Coronary artery (tissue), 2 donors: ENCODE measurements around the gene KY.

Experiments used
- DNase-seq: peaks from one replicate; pipeline ENCODE4 v3.0.0-alpha.2; 2017; ENCODE audit warnings: low spot score
- H3K27ac ChIP-seq, 2 donors: fragments of 200-600 bp; sonication (generic); one replicate each; pipeline ENCODE4 v1.5.1; 2016 to 2019
- H3K4me3 ChIP-seq: fragments of 200-600 bp; sonication (generic); 2 replicates; pipeline ENCODE4 v1.5.1; 2016; ENCODE audit warnings: mild to moderate bottlenecking, moderate library complexity
- TF ChIP-seq, protein P1 (sequence below): fragments of 200-600 bp; sonication (generic); IDR thresholded peaks from one replicate; pipeline ENCODE4 v1.5.1; 2019; ENCODE audit warnings: antibody characterized with exemption

KY gene

DNA sequence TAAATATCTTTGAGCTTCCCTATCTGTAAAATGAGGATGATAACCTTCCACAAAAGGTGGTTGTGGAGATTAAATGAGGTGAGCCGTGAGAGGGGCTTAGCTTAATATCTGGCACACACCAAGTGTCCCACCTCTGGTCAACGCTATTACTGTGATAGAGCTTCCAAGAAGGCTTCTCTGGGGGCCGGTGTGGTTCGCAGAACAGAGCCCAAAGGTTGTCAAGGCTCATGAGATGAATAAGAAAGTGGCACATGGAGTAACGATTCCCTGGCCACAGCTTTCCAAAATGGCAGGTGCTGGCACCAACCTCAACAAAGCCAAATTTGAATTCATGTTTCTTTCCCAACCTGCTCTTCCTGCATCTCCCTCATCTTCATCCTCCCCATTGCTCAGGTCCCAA is 10.4 kb downstream of the KY start:
- Histone ChIP-seq H3K27ac (no peak overlapping the region), H3K4me3 (no peak overlapping the region)
- DNase-seq = no peak
- TF ChIP-seq, protein P1, sequence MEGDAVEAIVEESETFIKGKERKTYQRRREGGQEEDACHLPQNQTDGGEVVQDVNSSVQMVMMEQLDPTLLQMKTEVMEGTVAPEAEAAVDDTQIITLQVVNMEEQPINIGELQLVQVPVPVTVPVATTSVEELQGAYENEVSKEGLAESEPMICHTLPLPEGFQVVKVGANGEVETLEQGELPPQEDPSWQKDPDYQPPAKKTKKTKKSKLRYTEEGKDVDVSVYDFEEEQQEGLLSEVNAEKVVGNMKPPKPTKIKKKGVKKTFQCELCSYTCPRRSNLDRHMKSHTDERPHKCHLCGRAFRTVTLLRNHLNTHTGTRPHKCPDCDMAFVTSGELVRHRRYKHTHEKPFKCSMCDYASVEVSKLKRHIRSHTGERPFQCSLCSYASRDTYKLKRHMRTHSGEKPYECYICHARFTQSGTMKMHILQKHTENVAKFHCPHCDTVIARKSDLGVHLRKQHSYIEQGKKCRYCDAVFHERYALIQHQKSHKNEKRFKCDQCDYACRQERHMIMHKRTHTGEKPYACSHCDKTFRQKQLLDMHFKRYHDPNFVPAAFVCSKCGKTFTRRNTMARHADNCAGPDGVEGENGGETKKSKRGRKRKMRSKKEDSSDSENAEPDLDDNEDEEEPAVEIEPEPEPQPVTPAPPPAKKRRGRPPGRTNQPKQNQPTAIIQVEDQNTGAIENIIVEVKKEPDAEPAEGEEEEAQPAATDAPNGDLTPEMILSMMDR = no peak

DNA sequence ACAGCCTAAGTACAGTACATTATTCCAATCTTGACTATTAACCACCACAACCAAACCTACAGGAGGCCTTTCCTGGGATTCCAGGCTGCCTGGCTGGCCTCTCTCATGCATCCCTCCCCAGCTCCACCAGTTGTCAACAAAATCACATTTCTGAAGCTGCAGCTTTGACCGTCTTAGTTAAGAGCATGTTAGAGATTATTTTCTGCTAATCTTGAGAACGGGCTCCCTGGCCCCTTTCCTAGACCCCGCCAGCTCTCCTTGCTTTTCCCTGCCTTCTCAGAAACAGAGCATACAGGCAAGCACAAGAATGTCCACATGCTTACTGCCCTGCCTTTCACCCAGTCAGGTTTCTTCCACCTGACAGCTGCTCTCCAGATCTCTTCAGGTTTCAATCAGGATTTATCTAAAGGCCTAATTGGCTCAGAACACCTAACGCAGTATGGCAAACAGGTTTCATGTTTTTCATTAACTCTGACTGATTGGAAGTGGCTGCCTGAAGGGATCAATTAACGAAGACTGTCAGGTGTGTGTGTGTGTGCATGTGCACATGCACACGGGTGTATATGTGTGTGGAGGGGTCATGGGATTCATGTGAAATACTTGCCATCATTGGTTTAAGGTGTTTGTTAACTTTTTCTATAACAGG is 12.3 kb downstream of the KY start:
- peak; percentile 26 for DNase-seq
- Histone ChIP-seq H3K4me3 (no peak overlapping the region), H3K27ac (no peak overlapping the region)
- TF ChIP-seq, protein P1 = no peak

DNA sequence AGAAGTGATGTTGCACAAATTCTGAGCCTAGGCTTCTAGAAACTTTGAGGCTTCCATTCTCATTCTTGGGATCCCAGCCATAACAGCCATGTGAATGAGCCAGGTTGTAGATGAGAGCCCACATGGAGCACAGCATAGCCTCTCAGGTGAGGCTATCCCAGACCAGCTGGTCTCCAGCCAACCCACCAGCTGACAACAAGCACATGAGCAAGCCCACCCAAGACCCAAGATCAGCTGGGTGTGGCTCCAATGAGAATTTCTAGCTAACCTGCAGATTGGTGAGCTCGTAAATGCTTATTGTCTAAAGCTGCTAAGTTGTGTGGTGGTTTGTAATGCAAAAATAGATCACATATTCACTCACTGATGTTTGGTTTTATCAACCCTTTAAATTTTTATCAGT is 14.4 kb downstream of the KY start:
- TF ChIP-seq, protein P1 = no peak
- H3K4me3 ChIP-seq = no peak overlapping the region
- H3K27ac ChIP-seq = no peak overlapping the region
- peak; percentile 12 for DNase-seq

DNA sequence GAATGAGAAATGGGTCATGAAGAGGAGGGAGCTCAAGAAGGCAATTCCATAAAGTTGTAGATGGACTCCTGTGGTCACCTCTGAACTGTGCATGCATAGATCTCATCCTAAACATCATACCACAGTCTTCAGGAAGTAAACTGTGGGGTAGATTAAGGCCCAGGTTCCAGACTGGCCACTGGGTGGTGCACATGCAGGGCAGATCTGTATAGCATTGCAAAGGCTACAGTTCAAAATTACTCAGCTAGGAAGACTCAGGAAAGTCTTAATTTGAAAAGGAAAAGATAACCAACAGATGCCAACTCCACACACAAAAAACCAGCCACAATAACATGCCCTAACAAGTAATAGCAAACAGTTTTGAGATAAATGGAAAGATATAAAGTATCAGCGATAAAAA is 20.3 kb downstream of the KY start:
- no peak overlapping the region for H3K27ac ChIP-seq
- TF ChIP-seq, protein P1 = no peak
- no peak overlapping the region for H3K4me3 ChIP-seq
- DNase-seq = peak; percentile 16

DNA sequence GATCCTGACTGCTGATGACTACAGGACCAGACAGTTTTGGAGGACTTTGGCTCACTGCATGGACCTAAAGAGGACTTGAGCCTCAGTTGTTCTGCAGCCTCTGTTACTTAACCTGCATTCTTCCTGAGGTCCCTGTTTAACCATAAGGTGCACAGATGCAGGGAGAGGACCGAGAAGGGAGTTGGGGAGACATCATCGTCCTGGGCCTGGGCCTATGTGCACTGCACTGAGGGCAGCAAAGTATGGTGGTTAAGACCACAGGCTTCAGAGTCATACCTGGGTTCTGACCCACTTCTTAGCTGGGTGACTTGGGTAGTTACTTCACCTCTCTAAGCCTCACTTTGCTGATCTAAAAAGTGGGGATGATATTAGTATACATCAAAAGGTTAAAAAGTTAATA is 21.9 kb downstream of the KY start:
- DNase-seq = peak; percentile 29
- no peak overlapping the region for H3K4me3 ChIP-seq
- TF ChIP-seq, protein P1 = no peak
- no peak overlapping the region for H3K27ac ChIP-seq

DNA sequence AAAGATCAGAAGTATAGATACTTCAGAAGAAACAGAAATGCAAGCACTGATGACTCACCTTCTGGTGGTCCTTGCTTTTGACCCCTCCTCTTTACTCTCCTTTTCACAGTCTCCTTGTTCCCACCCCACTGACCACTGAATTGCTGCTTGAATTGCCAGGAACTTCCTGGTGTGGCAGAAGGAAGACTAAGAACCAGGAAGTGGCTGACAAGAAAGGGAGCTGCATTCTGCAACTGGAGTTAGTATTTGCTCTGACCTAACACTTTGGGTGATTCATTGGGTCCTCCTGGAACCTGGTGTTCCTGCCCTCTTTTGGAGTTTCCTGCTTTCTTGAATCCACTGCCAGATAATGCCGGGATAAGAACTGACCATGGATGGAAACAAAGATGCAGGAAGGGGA is 23.0 kb downstream of the KY start:
- no peak overlapping the region for H3K4me3 ChIP-seq
- no peak for DNase-seq
- H3K27ac ChIP-seq = no peak overlapping the region
- TF ChIP-seq, protein P1 = no peak

DNA sequence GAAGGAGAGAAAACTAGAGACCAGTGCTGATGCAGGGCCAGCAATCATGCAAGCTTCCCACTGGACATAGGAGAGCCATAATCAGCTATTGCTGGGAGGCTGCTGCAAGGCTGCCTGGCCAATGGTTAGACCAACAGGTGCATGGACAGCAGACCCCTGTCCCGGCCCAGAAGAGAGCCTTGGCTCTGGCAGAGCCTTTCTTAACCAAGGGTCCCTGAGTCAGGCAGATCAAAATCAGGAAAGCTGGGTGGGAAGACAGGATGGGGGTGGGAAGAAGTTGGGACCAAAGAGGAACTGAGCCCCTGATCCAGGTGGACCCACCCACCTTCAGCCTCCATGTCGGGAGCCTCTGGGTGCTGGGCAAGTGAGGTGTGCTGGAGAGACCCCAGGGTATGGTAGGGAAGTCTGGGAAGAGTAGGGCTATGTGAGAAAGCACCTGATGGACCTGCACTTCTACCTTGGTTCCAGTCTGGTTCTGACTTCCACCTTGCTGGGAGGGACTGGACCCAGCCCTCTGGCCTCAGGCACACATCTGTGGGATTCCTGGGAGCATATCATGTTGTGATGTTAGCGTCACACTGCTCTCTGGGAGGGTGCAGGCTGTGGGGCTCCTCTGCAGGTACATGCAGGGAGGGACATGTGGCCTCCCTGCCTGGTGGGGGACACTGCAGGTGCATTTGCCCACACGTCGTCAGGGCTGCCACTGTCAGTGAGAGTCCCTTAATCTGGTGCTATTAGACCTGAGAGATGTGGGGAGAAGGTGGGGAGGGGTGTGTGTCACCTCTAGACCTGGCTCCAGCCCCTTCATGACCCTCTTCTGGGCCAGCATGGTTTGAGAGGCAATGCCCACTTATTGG is 24.7 kb downstream of the KY start:
- Histone ChIP-seq H3K4me3 (no peak overlapping the region), H3K27ac (no peak overlapping the region)
- DNase-seq = peak; percentile 53
- TF ChIP-seq, protein P1 = no peak
